ENCODE measurements around the gene USB1. TPM values are rescaled to one million over a fixed set of nuclear protein-coding genes. Genes with fewer than 3 reads are reported as not detected.

Gene USB1
- total RNA-seq, 1 donor from 2014 or later: 37.9 TPM

GRCh38 chr16:57991551-57992059, 9.6 kb upstream of the USB1 start:
- Mint-ChIP-seq H3K4me1 (ENCODE audit: low read depth) (peaks cover 5% of the 10 kb centered on the region), H3K9me3 (ENCODE audit: low read depth) (no peaks in the 10 kb centered on the region)
- peak; percentile 70 for DNase-seq (ENCODE audit: low spot score)

GRCh38 chr16:57992084-57992483, 9.1 kb upstream of the USB1 start:
- H3K4me1 Mint-ChIP-seq (ENCODE audit: low read depth): peaks cover 5% of the 10 kb centered on the region
- no peak overlapping the region for H3K27ac Mint-ChIP-seq (ENCODE audit: unreplicated experiment)
- H3K36me3 Mint-ChIP-seq (ENCODE audit: low read depth): peaks cover 4% of the 10 kb centered on the region
- H3K9me3 Mint-ChIP-seq (ENCODE audit: low read depth): no peaks in the 10 kb centered on the region
- TF ChIP-seq, protein P1, sequence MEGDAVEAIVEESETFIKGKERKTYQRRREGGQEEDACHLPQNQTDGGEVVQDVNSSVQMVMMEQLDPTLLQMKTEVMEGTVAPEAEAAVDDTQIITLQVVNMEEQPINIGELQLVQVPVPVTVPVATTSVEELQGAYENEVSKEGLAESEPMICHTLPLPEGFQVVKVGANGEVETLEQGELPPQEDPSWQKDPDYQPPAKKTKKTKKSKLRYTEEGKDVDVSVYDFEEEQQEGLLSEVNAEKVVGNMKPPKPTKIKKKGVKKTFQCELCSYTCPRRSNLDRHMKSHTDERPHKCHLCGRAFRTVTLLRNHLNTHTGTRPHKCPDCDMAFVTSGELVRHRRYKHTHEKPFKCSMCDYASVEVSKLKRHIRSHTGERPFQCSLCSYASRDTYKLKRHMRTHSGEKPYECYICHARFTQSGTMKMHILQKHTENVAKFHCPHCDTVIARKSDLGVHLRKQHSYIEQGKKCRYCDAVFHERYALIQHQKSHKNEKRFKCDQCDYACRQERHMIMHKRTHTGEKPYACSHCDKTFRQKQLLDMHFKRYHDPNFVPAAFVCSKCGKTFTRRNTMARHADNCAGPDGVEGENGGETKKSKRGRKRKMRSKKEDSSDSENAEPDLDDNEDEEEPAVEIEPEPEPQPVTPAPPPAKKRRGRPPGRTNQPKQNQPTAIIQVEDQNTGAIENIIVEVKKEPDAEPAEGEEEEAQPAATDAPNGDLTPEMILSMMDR (IDR thresholded peaks at IDR 0.05): no peak
- H3K4me3 Mint-ChIP-seq (ENCODE audit: unreplicated experiment): no peak overlapping the region
- H3K27me3 Mint-ChIP-seq (ENCODE audit: low read depth): no peaks in the 10 kb centered on the region
- DNase-seq (ENCODE audit: low spot score): peak; percentile 37

More at GRCh38 chr16:57991551-57992059, 9.6 kb upstream of the USB1 start:
- Mint-ChIP-seq H3K36me3 (ENCODE audit: low read depth) (peaks cover 3% of the 10 kb centered on the region), H3K27me3 (ENCODE audit: low read depth) (no peaks in the 10 kb centered on the region), H3K4me3 (ENCODE audit: unreplicated experiment) (no peak overlapping the region), H3K27ac (ENCODE audit: unreplicated experiment) (no peak overlapping the region)
- TF ChIP-seq, protein P1 (IDR thresholded peaks at IDR 0.05): no peak

- H3K4me3 Mint-ChIP-seq (ENCODE audit: unreplicated experiment): no peak overlapping the region
- TF ChIP-seq, protein P1 (IDR thresholded peaks at IDR 0.05): no peak
- peaks cover 9% of the 10 kb centered on the region for H3K4me1 Mint-ChIP-seq (ENCODE audit: low read depth)
- DNase-seq (ENCODE audit: low spot score): no peak
- H3K36me3 Mint-ChIP-seq (ENCODE audit: low read depth): peaks cover 5% of the 10 kb centered on the region
- no peak overlapping the region for H3K27ac Mint-ChIP-seq (ENCODE audit: unreplicated experiment)
- H3K9me3 Mint-ChIP-seq (ENCODE audit: low read depth): no peaks in the 10 kb centered on the region
- no peaks in the 10 kb centered on the region for H3K27me3 Mint-ChIP-seq (ENCODE audit: low read depth)
Observed at GRCh38 chr16:57993438-57993837, 7.8 kb upstream of the USB1 start.

GRCh38 chr16:57993897-57994296, 7.3 kb upstream of the USB1 start:
- H3K4me3 Mint-ChIP-seq (ENCODE audit: unreplicated experiment): no peak overlapping the region
- peaks cover 11% of the 10 kb centered on the region for H3K4me1 Mint-ChIP-seq (ENCODE audit: low read depth)
- no peak for DNase-seq (ENCODE audit: low spot score)
- no peak overlapping the region for H3K27ac Mint-ChIP-seq (ENCODE audit: unreplicated experiment)
- peaks cover 5% of the 10 kb centered on the region for H3K36me3 Mint-ChIP-seq (ENCODE audit: low read depth)
- no peaks in the 10 kb centered on the region for H3K27me3 Mint-ChIP-seq (ENCODE audit: low read depth)
- TF ChIP-seq, protein P1 (IDR thresholded peaks at IDR 0.05): no peak
- no peaks in the 10 kb centered on the region for H3K9me3 Mint-ChIP-seq (ENCODE audit: low read depth)

DNA sequence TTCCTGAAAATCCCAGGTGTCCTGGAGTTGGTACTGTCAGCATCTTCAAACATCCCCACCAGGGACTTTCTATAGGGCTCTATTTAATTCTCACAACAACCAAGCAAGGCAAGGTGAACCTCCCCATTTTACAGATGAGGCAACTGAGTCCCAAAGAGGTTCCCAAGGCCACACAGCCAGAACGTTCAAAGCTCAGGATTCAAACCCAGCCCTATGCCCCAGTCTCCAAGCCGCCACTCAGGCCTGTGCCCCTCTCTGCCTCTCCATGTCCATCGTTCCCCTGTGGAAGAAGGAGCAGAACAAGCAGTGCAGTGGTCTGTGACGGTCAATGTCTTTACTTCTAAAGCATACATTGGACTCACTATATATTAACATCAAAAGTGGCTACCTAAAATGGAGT, 6.8 kb upstream of the USB1 start:
- TF ChIP-seq, protein P1 (IDR thresholded peaks at IDR 0.05): no peak
- Mint-ChIP-seq H3K4me1 (ENCODE audit: low read depth) (peaks cover 13% of the 10 kb centered on the region), H3K27me3 (ENCODE audit: low read depth) (no peaks in the 10 kb centered on the region), H3K9me3 (ENCODE audit: low read depth) (no peaks in the 10 kb centered on the region), H3K27ac (ENCODE audit: unreplicated experiment) (no peak overlapping the region), H3K36me3 (ENCODE audit: low read depth) (peaks cover 5% of the 10 kb centered on the region), H3K4me3 (ENCODE audit: unreplicated experiment) (no peak overlapping the region)
- no peak for DNase-seq (ENCODE audit: low spot score)
